GM21737 (cell line): ENCODE data around the gene NAALADL2.
A peak's percentile ranks its signal among the peaks of the same experiment; 100 is the strongest.
"Not testable (repeated sequence)": the region's sequence is repeated elsewhere in the genome, so short reads cannot be mapped to it uniquely, and the experiment has no call there.

Experiments used
- ATAC-seq: cut with Tn5 transposase; IDR thresholded peaks from one replicate; pipeline ENCODE4 v1.9.1; 2021; ENCODE audit warnings: mild to moderate bottlenecking, moderate library complexity; ENCODE audit not compliant: unreplicated experiment

NAALADL2 gene

DNA sequence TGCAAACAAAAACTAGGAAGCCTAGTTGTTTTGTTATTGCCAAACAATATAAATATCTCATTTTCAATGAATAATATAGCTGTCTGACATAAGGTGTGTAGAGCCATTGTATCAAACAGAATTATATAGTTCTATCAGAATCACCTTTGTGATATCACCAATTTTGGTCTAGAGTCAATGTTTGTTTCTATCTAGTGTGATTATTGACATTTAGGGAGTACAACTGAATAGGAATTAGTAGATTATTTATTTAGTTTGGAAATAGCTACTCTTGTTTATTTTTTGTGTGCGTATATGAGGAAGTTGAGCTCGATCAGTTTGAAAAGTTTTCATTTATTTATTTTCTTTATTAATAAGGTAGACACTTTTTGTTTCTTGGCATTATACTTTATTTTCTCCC, 389.7 kb downstream of the NAALADL2 start:
- ATAC-seq: no peak

DNA sequence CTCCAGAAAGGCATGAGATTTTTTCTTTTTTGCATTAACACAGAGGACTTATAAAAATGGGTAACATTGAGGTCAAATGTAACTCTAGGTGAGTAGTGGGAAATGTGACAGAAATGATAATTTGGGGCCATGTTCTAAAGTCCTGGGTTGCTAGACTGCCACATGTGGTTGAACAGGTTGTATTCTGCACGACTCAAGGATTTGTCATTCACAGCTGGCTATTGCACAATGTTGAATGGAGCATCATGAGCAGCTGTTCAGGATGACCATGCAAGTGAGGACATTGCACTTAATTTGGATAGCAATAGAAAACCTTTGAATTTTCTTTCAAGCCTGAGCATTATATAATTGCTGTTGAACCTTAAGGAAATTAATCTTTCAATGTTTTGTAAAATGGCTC, 396.6 kb downstream of the NAALADL2 start:
- no peak for ATAC-seq

DNA sequence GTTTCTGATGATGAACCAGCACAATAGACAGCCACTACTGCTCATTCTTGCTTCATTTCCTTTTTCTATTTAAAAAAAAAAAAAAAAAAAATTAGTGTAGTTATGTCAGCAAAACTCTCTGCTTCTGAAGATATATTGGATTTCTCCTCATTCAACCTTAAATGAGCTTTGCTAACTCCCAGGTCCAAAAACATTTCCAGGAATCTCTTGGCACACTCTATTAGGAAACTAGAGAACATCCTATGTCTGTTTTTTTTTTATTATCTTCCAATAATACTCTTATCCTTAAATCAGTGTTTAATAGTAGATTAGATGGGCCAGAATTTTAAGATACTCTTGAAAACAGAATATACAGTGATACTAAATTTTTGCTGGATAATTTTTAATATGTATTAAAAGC, 398.0 kb downstream of the NAALADL2 start:
- no peak for ATAC-seq

DNA sequence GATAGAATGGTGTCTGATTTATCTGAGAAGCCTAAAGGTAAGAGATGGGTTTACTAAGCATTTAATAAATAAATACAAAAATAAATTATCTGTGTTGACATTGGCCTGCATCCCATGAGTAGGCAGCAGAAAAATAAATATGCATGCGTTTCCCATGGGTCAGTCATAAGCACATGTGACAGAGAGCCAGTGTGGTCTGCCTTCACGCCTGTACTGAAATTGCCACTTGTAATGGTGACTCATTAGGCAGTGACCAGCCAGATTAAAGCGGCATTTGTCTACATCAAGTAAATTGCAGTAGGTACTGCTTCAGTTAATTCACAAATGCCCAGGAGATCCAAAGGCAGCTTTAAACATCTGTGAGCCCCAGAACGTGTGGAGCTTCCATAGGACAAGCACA, 399.6 kb downstream of the NAALADL2 start:
- ATAC-seq: no peak

DNA sequence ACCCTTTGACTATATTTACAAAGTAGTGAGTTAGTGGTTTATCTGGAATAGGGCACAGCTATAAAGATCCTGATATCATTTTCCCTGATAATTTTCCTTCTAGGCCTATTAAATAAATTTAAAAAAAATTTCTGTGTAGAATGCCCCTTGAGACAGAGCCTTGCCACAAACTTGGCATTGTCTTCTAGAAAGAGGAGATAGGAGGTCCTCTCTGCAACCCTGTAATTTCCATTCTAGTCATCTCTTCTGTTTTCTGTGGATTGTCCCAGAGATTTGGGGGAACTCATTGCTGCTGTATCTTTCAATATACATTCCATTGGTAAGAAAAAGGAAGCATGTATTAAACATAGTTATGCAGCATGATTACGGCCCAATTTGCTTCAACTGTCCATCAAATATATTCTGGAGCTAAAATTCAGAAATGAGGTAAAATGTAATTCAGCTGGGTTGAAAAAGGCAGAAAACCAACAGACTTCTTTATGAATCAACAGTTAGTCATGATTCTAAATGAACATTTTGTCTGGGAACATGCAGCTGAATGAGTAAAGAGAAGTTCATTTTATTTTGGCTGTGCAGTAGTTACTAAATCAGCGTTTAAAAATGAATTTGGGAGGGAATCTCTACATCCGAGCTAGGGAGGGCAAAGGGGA, 401.1 kb downstream of the NAALADL2 start:
- no peak for ATAC-seq

DNA sequence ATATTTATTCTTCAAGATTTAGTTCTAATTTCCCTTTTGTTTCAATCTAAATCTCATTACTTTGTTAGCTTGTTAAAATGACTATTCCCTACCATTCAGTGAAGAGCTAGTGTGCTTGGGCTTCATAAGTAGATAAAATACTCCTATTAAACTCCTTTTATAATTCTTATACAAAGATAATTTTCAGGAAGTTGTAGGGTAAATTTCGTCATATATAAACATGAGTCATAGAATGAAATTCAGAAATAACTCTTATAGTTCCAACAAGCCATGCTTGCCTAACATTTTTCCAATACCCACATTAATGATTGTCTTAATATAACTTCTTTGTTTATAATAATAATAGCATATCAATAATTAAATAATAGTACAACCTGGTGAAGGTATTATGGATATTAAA, 407.3 kb downstream of the NAALADL2 start:
- ATAC-seq: no peak

DNA sequence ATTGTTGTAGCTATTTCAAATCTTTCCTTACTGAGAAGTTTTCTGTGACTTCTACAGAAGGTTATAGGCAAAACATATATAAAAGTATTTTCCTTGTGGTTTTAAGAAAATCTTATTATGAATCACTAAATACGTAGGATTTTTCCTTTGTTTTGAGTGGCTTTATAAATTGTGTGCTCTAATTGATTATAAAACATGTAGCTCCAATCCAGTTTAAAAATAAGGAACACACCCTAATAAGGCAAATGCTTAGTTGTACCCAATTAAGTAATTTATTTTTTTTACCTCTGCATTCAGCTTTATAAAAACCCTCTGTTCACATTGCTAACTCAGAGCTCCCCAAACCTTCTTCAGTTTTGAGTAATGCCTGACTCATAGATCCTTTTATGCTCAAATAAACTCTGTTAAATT, 408.0 kb downstream of the NAALADL2 start:
- ATAC-seq: no peak

DNA sequence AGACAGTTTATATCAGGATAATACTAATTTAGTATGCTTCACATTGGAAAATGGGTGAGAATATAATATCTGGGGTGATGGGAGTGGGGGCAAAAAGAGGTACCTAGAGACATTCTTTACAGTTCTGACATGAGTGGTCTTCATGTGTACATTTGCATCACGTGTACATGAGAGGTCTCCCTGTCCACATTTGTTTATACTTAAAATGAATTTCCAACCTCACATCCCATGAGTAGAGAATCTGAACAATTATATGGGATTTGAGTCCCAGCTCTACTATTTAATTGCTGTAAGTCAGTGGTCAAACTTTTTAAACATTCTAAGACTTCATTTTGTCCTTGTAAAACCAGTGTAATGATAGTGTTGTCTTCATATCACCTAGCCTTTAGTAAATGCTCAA, 408.4 kb downstream of the NAALADL2 start:
- no peak for ATAC-seq

DNA sequence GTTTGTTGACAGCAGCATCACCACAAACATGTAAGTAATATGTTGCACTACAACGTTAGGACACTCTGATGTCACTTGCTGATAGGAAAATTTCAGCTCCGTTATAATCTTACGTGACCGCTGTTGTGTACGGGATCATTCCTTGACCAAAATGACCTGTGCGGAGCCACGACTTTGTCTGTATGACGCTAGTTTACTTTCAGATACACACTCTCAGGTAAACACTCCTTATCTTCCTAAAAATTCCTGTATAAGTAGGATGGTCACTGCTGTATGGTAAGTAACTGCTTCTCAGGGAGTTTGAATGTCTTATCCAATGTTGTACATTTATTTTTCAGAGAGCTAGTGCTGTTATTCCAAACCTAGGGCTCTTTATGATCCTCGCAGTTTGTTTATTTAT, 410.3 kb downstream of the NAALADL2 start:
- no peak for ATAC-seq

DNA sequence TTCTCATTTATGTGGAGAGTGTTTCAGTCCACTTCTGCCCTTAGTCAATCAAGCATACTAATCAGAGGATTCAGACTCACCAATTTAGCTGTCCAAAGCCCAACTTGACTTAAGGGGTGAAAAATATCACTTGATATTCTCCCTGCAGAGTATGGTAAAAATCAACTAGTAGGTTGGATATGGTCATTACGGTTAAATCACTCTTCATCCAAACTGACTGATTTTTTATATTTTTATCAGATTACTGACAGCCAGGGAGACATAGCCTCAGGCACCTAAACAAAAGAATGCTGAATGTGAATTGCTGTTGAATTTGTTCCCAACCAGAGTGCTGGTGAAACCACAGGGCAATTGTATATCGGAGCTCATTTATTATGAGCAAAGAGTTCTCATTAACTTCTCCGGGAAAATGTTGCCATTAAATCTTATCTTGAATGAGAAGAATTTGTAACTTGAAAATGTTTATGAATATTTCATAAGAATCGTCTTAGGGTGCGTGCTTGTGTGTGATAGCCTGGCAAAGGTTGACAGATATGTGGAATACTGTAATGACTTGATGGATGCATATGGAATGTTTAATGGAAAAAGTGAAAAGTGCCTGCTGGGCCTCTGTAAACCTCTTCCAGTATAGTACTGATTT, 411.2 kb downstream of the NAALADL2 start:
- no peak for ATAC-seq

DNA sequence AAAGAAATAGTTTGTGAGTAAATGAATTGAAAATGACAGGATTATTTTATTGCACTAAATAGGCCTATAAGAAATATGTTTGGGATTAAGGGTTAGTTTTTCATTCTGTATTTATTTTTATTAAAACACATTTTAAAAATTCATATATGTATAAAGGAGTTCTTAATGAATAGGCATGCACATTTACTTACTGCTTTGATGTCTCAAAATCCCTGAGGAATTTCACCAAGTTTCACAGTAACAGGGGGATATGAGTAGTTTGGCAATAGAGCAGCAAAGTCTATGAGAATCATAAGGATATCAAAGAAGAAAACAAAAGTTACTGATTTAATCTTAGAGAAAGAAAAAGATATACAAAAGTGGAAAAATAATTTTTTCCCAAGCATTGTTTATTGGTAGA, 411.7 kb downstream of the NAALADL2 start:
- no peak for ATAC-seq

DNA sequence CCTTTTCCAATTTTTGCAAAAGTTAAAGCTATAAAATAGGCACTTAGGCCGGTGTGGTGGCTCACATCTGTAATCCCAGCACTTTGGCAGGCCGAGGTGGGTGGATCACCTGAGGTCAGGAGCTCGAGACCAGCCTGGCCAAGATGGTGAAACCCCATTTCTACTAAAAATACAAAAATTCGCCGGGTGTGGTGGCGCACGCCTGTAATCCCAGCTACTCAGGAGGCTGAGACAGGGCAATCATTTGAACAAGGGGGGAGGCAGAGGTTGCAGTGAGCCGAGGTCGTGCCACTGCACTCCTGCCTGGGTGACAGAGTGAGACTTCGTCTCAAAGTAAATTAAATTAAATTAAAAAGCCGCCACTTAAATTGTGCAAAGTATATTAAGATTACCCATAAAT, 412.3 kb downstream of the NAALADL2 start:
- ATAC-seq: not testable (repeated sequence)

DNA sequence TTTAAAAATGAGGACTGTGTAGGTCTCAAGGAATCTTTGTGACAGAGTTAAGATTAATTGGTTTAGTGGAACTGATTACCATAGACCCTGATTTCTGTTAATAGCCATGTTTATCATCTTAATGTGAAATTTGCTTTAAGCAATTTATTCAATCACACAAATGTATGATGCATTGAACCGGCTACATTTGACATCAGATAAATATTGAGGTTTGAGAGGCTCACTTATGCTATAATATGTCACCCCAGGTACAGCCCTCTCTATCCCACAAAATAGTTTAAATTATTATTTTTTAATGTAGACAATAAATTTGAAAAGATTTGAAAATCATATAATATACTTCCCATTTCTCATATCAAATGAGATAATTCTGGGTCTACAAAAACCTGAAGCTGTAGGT, 413.3 kb downstream of the NAALADL2 start:
- ATAC-seq: no peak

DNA sequence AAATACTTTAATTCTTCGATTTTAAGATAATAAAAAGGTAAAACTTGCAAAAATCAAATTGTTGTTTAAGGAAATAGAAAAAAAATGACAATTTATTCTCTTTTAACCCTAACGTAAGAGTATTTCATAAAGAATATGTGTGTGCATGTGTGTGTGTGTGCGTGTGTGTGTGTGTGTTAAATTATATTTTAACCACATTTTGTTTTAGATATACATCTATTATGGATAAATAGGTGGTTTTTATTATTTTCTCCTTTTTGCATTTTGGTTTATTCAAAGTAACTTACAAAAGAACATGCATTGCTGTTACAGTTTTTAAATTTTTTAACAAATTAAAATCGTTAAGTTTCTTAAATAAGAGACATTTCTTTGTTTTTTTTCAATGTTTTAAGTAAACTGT, 414.4 kb downstream of the NAALADL2 start:
- ATAC-seq: no peak

DNA sequence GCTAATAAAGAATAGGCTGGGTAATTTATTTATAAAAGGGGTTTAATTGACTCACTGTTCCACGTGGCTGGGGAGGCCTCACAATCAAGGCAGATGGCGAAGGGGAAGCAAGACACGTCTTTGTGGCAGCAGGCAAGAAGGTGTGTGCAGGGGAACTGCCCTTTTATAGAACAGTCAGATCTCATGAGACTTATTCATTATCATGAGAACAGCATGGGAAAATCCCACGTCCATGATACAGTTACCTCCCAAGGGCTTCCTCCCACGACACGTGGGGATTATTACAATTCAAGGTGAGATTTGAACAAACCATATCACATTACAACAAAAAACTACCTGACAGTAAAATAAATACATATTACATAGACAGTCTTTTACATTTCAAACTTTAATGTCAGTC, 414.9 kb downstream of the NAALADL2 start:
- ATAC-seq: no peak

DNA sequence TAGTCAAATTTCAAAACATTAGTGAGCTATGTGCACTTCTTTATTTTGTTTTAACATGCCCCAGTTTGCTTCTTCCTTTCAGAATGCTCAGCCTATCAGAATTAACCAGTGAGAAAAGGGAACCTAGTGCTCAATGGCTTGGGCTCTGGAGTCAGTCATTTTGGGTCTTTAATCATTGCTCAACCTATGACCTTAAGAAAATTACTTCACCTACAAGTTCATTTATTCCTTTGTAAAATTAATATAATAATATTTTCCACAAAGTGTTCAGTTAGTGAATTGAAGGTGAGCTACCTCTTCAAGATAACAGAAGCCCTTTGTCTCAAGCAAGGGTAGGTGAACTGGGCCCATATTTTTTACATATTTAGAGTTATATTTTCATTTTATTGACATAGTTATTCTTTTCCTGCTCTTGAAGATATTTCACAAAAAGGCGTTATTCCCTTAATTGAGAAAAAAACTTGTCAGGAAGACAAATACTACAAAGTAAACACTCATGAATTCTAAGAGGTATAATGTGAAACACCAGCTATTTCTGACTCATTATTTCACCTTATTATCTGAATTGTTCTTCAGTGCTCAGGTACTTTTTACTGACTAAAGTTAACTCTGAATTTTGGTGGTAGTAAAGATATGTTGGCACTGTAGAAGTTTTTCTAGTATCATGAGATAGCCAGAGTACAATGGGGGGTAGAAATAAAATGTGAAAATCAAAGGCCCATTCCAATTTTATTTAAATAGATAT, 415.5 kb downstream of the NAALADL2 start:
- ATAC-seq: no peak

DNA sequence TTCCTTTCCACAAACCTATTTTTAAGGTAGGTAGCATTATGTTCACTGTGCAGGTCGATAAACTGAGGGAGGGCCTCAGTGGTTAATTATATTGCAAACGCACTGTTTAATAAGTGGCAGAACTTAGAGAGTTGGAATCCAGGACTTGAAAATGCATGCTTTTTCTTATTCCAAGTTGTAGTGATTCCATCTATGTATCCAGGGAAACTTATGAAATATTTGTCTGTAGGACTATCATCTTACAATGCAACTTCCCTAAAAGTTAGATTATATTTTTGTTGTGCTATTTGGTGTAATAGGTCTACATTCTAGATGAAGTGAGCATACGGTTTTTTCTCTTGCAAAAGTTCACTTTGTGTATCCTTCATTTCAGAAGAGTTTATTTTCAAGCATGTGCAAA, 419.5 kb downstream of the NAALADL2 start:
- no peak for ATAC-seq

DNA sequence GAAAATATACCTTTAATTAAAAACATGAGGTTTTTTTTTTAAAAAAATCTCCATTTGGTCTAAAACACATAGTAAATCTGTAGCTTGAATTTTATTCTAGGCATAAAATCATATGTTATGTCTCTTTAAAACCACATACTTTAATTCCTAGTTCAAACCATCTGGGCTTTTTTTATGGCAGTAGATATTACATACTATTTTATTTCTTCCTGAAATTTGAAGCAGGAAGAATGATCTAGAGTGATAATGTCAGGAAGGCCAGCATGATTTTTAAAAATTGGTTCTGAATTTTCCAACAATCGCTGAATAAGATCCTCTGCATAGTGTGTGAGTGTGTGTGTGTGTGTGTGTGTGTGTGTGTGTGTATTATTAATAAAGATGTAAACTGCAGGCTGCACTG, 420.3 kb downstream of the NAALADL2 start:
- no peak for ATAC-seq

DNA sequence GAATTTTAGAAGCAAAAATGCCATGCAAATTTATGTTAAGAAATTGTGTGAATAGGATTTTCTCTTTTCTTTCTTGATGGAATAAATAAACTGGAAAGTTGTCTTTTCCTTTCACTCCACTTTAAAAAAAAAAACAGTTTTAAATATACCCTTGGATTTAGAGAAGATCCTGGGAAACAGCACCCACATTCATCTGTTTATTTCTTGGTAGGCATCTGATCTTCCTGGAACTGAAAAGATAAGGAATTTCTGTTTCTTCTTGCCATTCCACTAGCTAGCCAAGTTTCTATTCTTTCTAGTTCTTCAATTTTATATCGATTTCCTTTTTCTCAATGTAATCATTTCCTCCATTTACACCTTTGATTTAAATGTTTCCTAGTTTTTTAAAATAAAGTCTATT, 420.8 kb downstream of the NAALADL2 start:
- ATAC-seq: no peak

DNA sequence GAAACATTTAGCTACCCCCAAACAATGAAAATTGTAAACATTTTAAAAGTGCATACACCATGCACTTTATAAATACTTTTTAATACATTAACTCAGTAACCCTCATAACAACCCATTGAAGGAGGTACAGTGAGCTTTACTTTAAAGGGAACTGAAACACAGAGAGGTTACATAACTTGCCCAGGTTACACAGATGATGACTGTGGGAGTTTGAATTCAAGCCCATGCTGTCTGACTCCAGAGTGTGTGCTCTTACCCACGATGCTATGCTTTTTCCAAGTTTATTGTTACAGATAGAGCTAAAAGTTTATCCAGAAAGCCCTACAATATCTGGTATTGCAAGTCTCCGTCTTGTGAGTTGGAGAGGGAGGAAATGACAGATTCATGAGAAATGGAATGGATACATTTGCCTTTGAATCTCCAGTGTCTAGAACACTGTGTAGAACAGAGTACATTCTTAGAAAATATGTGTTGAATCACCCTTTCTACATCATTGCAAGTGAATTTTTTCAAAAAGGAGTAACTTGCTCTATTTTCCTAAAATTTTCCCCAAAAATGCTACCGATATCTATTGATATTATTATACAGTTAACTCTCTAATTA, 428.3 kb downstream of the NAALADL2 start:
- peak; percentile 86 for ATAC-seq

DNA sequence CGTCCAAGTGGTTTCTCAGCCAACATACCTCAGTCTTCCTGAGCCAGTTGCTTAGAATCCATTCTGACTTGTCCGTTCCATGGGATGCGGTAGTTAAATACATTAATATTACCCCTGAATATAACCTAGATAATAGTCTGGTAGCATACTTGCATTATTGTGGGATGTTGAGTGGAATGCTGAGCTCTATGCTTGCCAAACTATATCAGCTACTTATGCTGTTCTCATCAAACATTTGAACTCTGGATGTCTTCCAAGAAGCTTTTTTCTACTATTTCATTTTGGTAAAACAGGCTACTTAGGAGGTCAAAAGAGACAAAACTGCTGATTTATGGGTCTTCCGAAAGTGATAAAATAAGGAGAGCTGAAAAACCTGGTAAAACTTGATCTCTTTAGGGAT, 429.5 kb downstream of the NAALADL2 start:
- no peak for ATAC-seq

DNA sequence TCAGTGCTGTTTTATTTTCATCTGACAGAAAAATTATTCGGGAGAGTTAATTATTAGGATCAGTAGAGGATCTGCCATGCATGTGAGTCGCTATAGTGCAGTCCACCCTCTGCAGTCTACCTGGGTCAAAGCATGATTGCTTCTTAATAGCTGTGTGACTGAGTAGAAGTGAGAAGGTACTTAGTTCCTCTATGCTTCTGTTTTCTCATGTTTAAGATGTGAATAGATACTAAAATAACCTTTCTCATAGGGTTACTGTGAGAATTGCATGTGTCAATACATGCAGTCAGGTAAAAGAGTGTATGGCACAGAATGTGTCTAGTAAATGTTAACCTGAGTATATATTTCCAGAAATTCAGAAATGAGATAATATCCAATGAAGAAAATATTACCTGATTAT, 435.7 kb downstream of the NAALADL2 start:
- ATAC-seq: no peak
